ENCODE data around the gene LEMD2.
A peak's percentile ranks its signal among the peaks of the same experiment; 100 is the strongest.

LEMD2 gene

DNA sequence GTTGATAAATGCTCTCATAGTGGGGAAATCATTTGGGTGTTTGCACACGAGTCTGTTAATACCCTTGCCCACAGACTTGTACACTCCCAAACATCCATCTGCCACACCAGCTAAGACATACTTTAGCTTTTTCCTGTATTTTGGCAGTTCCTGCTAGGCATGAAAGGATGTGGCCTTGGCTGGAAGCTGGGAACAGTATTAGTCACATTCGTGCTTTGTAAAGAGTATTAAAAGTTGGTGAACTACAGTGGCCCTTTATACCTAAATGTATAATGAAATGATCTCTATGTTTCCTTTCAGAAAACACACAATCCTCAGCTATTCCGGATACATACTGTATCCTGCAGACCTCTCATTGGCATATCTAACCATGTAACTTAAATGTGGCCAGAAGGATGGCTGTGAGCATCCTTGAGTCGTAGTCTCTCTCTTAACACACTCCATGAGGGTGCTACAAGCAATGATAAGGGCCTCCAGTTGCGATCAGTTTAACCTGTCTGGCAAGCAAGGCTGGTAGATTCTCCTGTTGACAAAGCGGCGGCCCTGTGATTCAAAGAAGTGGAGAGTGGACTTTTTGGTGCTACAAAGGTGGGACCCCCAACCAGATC is 1.5 kb downstream of the LEMD2 start:
- DNase-seq (ENCODE audit: extremely low read depth, low read depth), result no peak
- TF ChIP-seq, protein P1, sequence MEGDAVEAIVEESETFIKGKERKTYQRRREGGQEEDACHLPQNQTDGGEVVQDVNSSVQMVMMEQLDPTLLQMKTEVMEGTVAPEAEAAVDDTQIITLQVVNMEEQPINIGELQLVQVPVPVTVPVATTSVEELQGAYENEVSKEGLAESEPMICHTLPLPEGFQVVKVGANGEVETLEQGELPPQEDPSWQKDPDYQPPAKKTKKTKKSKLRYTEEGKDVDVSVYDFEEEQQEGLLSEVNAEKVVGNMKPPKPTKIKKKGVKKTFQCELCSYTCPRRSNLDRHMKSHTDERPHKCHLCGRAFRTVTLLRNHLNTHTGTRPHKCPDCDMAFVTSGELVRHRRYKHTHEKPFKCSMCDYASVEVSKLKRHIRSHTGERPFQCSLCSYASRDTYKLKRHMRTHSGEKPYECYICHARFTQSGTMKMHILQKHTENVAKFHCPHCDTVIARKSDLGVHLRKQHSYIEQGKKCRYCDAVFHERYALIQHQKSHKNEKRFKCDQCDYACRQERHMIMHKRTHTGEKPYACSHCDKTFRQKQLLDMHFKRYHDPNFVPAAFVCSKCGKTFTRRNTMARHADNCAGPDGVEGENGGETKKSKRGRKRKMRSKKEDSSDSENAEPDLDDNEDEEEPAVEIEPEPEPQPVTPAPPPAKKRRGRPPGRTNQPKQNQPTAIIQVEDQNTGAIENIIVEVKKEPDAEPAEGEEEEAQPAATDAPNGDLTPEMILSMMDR (IDR thresholded peaks at IDR 0.05; ENCODE audit: low read depth, low read length, missing control alignments), result no peak
- peak overlapping the region; percentile 51 for H3K4me3 ChIP-seq (replicated peaks; ENCODE audit: low read depth, low read length)

DNA sequence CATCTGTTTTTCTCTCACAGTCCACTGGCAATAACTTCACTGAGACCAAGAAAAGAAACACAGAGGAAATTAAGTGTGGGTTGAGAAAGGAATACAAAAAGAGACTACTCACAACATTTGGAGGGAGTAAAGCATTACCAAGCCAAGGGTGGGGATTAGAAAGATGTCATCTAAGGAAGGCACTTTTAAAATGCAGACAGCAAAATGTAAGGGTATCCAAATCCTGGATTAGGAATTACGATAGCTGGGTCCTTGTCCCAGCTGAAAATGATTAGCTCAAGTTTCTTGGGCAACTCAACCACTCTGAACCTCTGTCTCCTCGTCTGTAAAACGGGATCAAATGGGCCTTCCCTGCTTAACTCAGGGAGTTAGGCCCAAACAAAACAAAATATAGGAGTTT is 2.2 kb downstream of the LEMD2 start:
- DNase-seq (ENCODE audit: extremely low read depth, low read depth), result no peak
- TF ChIP-seq, protein P1 (IDR thresholded peaks at IDR 0.05; ENCODE audit: low read depth, low read length, missing control alignments), result no peak
- peak overlapping the region; percentile 51 for H3K4me3 ChIP-seq (replicated peaks; ENCODE audit: low read depth, low read length)

DNA sequence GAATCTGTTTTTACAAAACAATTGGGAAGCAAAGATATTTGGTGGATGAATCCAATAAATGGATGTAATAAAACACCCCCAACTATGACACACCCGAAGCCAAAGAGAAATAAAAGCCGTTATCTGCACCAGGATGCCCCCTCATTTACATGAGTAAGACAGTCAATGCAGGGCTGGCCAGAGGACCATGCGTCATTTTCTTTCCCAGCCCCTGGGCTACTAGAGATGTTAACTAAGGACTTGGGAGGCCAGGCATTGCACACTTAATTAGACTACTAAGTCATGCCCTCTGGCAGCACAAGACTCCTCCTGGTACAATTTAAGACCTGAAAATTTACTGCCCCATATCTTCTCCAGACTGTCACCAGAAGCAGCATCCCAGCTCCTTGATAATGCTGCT is 3.2 kb downstream of the LEMD2 start:
- TF ChIP-seq, protein P1 (IDR thresholded peaks at IDR 0.05; ENCODE audit: low read depth, low read length, missing control alignments), result no peak
- peak overlapping the region; percentile 14; the same call in 1 of the 2 replicates for H3K4me3 ChIP-seq (replicated peaks; ENCODE audit: low read depth, low read length)
- DNase-seq (ENCODE audit: extremely low read depth, low read depth), result no peak

DNA sequence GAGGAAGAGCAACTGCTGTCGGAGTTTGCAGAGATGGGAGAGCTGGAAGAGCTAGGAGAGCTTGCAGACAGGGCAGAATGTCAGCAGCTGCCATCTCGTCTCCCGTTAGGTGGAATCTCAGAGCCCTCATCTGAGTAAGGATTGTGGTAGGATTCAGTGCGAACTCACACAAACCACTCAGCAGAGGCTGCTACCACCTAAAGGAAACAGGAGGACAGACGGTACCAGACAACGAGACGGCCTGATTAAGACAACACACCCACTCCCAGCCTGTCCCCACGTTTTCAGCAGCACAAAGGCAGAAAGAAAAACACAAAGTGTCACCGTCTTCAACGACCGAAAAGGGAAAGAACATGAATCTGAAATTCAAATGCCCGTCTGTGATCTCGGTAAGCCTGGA is 4.1 kb downstream of the LEMD2 start:
- DNase-seq (ENCODE audit: extremely low read depth, low read depth), result no peak
- H3K4me3 ChIP-seq (replicated peaks; ENCODE audit: low read depth, low read length), result no peak overlapping the region
- TF ChIP-seq, protein P1 (IDR thresholded peaks at IDR 0.05; ENCODE audit: low read depth, low read length, missing control alignments), result no peak

DNA sequence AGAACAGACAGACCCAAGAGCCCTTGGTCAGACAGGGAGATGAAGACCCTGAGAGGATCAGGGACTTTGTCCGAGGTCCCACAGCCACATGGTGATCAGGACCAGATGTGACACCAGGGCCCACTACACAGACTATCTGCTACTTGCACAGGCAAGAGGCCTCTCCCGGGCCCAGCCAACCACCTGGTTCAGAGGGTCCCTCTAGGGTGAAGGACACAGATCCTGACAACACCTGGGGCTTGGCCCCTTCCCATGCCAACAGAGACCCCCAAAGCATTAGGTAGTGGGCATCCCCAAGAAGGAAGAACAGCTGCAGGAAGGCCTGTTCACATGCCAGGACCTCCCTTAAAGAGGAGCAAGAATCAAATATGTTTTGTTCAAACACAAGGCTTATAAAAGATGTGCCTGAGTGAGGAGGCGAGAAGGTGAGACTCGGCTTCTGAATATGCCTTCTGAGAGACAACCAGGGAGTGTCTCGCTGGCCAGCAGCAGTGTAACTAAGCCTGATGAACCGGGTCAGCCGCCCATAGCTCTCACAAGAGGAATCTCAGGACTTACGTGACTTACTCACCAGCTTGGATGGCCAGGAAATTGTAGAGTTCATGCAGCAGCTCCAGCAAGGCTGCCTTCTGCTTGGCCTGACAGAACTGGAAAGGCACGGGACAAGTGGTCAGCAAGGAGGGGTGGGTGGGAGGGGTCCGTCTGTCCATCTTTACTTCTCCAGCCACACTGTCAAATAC is 5.0 kb downstream of the LEMD2 start:
- no peak for DNase-seq (ENCODE audit: extremely low read depth, low read depth)
- TF ChIP-seq, protein P1 (IDR thresholded peaks at IDR 0.05; ENCODE audit: low read depth, low read length, missing control alignments), result no peak
- H3K4me3 ChIP-seq (replicated peaks; ENCODE audit: low read depth, low read length), result no peak overlapping the region

DNA sequence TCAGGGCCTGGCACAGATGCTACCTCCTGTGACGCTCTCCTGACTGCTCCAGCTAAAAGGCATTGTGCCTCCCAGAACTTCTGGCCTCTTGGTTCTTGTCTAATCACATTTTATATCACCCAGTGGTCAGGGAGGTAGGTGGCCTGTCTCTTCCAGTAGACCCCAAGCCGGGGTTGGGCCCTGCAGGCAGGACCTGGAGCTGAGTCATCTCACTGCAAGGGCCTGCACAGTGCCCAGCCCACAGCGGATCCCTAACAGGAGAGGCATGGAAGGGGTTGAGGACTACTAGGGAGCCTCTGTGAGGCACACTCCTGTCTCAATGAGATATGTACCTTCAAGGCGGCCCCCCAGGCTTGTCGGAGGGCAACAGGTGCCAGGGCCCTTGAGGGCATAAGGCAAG is 6.4 kb downstream of the LEMD2 start:
- TF ChIP-seq, protein P1 (IDR thresholded peaks at IDR 0.05; ENCODE audit: low read depth, low read length, missing control alignments), result no peak
- DNase-seq (ENCODE audit: extremely low read depth, low read depth), result no peak
- H3K4me3 ChIP-seq (replicated peaks; ENCODE audit: low read depth, low read length), result no peak overlapping the region

Measured in HFF-Myc (cell line).